NAMALWA (cell line): ENCODE measurements around the gene RNASE2.
"Not testable (repeated sequence)": the region's sequence is repeated elsewhere in the genome, so short reads cannot be mapped to it uniquely, and the experiment has no call there.

Experiments used
- DNase-seq: peaks from one replicate; pipeline ENCODE4 v3.0.0-alpha.2; 2015; ENCODE audit warnings: low spot score

RNASE2 gene

DNA sequence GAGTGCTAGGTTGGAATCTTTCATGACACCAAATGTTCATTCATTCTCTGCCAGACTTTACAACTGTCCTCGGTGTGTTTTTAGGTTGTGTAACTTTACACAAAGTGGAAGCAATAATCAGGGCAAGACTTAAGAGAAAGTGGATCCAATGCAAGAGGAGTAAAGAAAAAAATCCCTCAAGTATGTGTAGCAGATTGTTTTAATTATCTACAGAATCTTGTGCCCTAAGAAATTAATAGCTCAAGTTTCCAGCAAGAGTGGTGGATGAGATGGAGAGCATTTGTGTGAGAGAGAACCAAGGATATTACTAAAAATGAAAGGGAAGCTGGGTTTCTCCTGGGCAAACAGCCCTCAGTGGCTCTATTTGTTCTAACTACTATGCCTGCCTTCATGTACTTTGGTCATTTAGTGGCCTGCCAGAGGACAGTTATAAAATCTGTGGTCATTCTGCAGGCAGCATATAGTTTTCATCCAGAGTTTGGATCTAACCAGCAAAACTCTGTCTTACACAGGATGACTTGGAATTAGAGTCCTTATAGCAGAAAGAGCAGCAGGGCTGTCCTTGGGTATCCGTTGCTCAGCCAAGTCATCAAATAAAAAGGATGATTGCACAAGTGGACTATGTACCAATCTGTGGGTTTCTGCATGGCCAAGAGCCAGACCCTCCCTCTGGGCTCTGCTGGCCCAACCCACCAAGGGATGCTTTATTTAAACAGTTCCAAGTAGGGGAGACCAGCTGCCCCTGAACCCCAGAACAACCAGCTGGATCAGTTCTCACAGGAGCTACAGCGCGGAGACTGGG, at the start of gene RNASE2:
RNASE2 (plus strand) TSS at position 752 of the 802 bp plus-strand sequence. CDS start 285 bp downstream, outside the sequence.
- not testable (repeated sequence) for DNase-seq

DNA sequence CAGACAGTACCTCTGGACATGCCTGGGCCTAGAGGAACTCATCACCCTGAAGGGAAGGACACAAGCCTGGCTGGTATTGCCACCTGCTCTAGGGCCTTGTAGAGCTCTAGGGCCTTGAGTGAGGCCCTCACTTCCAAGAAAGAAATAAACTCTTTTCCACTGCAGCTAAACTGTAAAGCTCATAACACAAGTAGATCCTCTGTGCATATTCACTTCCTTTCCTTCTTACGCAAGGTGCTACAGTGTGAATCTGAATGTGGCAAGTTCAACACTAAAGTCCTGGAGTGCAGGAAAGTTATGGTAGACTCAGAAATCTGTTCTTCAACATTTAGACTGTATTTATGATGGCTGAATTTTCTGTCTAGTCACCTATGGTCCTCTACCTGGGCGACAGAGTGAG, 49.6 kb upstream of the RNASE2 start:
- no peak for DNase-seq

DNA sequence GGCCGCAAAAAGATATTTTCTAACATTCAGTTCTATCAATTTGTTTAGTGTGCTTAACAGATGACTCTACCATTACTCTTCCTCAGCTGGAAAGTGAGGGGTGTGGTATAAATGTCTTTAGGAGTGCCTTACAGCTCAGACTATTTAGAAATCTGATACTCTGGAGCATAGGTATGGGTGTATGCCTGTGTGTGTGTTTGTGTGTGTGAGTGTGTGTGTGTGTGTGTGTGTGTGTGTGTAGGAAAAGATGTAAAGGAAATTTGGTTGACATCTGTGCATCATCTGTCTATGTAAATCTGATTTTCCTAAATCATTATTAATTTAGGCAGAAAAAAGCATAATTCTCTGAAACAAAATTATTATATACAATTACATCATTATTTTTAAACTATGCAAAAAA, 48.1 kb upstream of the RNASE2 start:
- no peak for DNase-seq

DNA sequence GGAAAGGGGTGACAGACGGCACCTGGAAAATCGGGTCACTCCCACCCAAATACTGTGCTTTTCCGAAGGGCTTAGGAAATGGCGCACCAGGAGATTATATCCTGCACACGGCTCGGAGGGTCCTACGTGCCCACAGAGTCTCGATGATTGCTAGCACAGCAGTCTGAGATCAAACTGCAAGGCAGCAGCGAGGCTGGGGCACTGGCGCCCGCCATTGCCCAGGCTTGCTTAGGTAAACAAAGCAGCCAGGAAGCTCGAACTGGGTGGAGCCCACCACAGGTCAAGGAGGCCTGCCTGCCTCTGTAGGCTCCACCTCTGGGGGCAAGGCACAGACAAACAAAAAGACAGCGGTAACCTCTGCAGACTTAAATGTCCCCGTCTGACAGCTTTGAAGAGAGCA, 44.5 kb upstream of the RNASE2 start:
- DNase-seq = not testable (repeated sequence)

DNA sequence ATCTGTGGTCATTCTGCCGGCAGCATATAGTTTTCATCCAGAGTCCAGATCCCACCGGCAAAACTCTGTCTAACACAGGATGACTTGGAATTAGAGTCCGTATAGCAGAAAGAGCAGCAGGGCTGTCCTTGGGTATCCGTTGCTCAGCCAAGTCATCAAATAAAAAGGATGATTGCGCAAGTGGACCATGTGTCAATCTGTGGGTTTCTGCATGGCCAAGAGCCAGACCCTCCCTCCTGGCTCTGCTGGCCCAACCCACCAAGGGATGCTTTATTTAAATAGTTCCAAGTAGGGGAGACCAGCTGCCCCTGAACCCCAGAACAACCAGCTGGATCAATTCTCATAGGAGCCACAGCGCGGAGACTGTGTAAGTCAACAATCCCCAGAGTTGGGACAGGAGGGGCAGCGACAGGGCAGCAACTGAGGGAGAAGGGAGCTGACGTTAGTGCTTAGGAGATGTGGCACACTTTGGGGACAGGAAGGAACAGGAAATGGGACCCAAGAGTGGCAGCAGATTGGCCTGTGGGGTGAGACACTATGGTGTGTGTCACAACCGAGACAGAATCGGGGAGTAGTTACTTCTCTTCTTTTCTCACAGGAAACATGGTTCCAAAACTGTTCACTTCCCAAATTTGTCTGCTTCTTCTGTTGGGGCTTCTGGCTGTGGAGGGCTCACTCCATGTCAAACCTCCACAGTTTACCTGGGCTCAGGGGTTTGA, 36.1 kb upstream of the RNASE2 start:
- not testable (repeated sequence) for DNase-seq

DNA sequence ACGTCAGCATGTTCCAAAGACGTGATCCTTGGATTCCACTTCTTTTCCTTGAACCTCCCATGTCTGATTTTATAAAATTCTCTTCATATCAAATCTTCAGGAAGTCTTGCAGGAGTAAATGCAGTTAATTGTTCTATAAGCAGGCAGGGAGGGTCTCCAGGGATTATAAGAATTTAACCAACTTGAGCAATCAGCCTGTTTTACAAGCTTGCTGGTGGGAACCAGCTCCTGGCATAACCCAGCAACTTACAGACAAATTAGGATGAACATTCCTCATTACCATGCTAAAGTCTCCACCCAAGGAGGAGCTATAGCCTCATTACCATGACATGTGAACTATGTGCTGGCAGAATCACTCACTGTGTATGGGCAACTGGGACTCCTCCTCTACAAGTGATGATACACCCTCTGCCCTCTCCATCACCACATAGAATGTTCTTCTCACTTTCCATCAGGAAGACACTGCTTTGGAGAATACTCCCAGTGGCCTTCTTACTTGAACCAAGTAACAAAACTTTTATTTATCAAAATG, 31.5 kb upstream of the RNASE2 start:
- not testable (repeated sequence) for DNase-seq

DNA sequence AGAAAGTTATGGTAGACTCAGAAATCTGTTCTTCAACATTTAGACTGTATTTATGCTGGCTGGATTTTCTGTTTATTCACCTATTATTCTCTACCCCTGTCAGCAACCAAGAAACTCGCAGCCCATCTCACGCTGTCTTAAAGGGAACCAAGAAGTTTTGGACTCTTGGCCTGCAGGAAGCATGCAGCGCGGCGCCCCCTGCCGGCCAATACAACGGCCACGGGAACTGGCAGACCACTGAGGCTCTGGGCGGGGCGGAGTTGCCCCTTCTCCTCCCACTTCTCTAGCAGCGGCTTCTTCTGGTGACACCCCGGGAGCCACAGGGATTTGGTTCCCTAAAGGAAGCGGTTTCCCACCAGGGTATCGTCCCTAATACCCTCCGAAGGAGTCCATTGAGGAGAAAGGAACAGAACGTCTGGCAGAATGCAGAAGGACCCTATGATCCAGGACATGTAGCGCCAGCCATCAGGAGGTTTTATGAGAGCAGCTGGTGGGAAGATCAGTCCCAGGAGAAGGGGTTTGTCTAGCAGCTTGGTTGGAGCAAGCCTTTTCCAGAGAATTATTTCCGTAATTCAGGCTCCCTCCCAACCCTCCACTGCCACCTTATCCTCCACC, 21.0 kb upstream of the RNASE2 start:
- DNase-seq = peak; percentile 59

DNA sequence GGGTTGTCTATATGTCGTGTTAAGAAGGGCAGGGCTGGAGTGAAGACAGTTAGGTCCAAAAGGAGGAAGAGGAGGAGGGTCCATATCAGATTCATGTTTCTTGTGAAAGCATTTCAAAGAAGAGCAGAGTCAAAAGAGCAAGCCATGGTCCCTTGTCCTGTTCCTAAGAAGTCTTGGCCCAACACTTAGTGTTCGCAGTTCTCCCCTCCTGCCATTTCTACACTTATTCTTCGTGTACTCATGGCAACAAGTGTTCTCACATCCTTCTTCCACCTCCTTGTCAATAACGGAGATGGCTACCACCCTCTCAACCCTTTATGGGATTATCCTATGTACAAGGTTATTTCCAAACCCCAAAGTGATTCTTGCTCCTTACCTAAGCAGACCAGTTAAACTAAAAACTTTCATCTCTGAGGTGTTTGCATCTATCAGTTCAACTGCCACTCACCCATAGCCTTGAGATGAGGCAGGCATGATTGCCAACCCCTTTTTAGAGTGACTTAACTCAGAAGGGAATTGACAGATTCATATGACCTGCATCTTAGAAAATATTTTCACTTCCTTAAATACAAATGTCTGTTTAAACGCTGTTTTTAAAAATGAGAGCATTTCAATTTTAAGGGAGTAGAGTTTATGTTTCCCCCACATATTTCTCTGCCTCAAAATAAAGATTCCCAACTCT, 19.8 kb upstream of the RNASE2 start:
- DNase-seq = no peak

DNA sequence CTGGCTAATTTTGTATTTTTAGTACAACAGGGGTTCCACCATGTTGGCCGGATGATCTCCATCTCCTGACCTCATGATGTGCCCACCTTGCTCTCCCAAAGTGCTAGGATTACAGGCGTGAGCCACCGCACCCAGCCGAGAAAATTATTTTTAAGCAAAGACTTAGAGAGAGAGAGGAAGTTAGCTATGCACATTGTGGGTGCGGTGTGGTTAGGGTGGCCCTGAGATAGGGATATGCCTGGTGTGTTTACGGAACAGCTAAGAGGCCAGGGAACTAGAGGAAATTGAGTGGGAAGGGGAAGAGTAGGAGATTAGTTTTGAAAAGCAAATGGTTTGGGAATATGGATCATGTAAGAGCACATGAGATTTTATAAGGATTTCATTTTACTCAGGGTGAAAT, 10.1 kb upstream of the RNASE2 start:
- not testable (repeated sequence) for DNase-seq

DNA sequence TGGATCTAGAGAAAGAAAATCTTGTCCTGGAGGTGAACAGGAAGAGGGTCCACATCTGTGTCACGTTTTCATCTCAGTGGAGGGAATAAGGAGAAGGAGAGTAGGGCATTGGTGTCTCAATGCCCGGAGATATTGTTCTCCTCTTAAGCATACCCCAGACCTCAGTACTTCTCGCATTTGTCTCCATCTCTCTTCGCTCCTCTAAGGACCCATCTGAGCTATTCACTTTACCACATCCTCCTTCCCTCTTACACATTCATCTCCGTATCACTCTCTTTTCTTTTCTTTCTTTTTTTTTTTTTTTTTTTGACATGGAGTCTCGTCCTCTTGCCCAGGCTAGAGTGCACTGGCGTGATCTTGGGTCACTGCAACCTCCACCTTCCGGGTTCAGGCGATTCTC, 8.6 kb upstream of the RNASE2 start:
- DNase-seq = not testable (repeated sequence)

DNA sequence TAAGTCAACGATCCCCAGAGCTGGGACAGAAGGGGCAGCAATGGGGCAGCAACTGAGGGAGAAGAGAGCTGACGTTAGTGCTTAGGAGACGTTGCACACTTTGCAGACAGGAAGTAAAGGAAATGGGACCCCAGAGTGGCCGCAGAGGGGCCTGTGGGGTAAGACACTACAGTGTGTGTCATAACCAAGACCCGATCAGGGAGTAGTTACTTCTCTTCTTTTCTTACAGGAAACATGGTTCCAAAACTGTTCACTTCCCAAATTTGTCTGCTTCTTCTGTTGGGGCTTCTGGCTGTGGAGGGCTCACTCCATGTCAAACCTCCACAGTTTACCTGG, 219 bp downstream of the RNASE2 start:
- DNase-seq = not testable (repeated sequence)

DNA sequence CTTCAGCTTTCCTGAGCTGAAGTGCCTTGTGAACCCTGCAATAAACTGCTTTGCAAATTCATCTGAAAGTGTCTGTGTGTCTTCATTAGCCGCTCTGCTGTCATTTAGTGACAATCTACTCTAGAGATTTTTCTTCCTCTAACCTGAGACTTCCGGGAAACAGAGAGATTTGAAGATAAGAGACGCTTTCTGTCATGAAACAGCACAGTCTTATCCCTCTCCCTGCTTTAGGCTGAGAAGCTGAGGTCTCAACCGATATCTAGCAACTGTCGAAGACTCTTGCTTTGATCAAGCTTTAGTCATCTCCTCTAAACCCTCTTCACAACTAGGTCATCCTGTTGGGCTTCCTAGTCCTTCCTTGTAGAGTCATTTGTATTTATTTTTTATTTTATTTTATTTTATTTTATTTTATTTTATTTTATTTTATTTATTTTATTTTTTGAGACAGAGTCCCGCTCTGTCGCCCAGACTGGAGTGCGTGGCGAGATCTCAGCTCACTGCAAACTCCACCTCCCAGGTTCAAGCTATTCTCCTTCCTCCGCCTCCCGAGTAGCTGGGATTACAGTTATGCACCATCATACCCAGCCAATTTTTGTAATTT, 1.2 kb downstream of the RNASE2 start:
- DNase-seq = no peak

DNA sequence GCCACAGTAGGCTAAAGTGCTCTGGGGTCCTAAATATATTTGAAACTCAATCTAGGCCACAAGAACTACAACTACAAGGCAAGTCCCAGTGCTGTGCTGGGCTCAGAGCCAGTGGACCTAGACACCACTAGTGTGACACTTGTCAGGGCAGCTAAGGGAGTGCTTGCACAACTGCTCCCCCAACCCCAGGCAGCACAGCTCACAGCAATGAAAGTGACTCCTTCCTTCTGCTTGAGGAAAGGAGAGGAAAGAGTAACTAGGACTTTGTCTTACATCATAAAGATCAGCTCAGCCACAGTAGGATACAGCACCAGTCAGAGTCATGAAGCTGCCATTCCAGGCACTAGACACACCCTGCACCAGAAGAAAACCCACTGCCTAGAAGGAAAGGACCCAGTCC, 3.7 kb downstream of the RNASE2 start:
- DNase-seq = not testable (repeated sequence)

DNA sequence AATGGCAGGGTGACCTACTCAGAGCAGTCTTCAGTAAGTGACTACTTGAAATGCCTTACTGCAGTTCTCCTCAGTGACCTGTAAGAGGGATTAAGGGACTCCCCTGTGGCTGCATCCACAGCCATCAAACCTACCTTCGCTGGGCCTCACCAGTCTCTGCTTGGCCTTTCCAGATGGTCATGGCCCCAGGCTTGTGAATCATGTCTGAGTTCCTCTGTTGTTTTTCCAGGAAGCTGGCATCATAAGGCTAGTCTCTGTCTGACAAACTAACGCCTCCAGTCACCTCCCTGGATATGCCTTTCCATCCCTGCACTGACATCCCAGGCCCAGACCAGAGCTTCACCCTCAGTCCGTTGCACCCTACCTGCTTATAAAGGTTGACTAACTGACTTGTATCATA, 14.0 kb downstream of the RNASE2 start:
- DNase-seq = no peak

DNA sequence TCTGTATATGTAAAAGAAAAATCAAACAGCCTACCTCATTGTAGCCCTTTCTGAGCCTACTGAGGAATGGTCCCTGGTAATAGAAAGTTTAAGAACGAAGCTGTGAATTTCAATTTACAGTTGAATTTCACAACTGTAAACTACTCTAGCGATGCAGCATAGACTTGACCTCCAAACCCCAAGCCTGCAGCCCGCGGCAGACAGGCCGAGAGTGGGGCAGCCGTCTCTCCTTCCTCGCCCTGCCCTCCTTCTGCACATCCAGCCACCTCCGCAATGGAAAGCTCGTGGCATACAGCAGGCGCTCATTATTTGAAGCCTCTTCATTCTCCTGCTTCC, 15.3 kb downstream of the RNASE2 start:
- DNase-seq = no peak

DNA sequence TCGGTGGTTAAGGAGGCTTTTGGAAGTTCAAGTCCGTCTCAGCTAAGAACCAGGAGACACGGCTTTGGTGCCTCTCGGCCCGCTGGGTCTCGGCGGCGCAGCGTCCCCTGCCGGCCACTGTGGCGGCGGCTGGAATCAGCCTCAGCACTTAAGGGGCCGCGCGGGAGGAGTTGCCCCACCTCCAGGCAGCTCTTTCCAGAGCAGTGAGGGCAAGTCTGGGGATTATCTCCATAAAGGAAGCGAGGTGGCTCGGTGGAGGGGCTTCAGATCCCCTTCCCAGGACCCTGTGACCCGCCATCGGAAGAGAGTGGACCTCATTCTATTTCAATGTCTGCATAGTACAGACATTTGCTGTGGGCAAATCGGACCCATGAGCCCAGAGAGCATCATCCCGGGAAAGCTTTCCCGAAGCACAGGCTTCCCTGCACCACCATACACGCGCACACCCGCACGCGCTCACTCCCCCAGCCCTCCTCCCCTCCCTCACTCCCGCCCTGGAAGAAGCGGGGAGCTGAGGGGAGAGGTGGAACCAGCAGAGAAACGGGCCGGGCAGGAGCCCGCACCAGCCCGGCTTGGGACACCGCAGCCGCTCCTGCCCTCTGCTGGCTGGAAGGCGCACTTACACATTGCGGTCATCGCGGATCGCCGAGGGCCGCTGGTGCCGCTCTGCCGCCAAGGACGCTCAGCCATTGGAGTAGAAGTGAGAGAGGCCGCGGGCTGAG, 15.9 kb downstream of the RNASE2 start:
- peak; percentile 85 for DNase-seq

DNA sequence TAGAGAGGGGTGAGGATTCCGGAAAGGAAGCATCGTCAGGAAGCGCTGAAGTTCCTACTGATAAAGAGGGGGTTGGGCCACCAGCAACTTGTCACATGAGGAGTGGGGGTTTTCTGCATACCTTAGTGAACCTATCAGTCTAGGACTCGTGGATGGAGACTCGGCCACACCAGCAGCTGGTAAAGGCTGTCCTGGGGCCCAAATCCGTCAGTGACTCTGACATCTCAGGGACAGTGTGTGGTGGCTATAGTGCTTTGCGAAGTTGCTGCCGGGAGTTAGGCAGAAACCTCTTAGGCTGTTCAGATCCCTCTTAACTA, 16.4 kb downstream of the RNASE2 start:
- DNase-seq = no peak

DNA sequence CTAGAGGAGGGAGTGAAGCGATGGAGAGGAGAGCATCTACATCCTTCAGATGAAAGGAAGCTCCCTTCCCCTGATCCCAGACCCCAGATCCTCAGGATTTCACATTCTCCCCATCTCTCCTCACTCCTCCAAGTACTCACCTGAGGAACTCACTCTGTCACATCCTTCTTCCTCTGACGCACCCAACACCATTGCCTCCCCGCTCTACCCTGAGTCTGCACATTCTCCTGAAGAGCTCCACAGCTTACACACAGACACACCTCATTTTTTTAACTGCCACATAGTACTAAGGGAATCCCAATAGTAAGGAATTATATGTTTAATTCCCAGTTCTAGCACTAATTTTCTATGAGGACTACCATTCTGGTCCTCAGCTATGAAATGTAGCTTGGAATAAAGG, 18.2 kb downstream of the RNASE2 start:
- DNase-seq = no peak

DNA sequence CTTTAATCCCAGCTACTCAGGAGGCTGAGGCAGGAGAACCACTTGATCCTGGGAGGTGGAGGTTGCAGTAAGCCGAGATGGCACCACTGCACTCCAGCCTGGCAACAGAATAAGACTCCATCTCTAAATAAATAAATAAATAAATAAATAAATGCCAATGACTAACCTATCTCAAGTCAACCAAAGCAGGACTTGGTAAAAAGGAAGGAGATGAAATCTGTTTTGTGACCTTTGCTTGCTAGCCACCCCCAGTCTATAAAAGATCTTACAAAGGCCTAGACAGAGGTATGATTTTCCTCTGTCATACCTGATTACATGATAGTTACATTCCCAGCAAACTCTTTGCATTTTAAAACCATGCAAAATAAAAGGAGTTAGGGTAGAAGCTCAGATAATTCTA, 21.0 kb downstream of the RNASE2 start:
- no peak for DNase-seq

DNA sequence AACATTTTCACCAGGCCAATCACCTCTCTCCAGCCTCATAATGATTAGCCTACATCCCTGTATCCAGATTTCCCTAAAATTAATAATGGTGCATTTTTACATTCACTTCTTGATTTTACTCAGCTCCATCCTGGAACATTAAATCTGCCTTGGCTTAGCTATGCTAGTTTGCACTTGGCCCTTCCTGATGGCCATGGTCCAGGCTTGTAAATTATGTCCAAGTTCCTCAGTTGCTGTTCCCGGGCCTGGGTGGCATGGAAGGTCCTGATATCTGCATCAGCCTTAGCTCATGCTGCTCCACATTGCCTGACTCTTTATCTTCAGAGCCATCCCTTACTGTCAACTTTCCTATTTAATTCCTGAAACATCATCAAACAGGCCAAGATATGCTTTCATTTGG, 23.4 kb downstream of the RNASE2 start:
- DNase-seq = no peak

DNA sequence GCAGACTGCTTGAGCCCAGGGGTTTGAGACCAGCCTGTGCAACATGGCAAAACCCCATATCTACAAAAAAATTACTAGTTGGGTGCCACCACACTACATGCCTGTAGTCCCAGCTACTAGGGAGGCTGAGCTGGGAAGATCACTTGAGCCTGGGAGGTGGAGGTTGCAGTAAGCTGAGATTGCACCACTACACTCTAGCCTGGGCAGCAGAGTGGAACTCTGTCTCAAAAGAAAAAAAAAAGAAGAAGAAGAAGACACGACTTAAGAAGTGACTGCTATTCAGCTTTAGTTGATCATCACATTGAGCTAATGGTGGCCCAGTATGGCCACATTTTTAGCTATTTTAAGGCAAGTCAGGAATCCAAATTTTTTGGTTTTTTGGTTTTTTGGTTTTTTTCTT, 25.6 kb downstream of the RNASE2 start:
- DNase-seq = no peak
